BJ (cell line): ENCODE results near the gene PGAP2. TPM values are rescaled to one million over a fixed set of nuclear protein-coding genes. Genes with fewer than 3 reads are reported as not detected.

Experiments
- CTCF ChIA-PET: fragments of 350-600 bp; formaldehyde crosslinking; extraction: SDS; loops from one replicate; lab custom pipeline; 2021; ENCODE audit warnings: antibody characterized with exemption, inconsistent platforms; lab: Yijun Ruan, JAX
- POLR2A ChIA-PET: fragments of 300-600 bp; sonication (Branson Sonifier 250); formaldehyde crosslinking; extraction: SDS; loops from one replicate; lab custom pipeline; 2021; ENCODE audit warnings: antibody characterized with exemption; lab: Charles Lee
- DNase-seq: peaks from one replicate; pipeline ENCODE4 v3.0.0-alpha.2; 2011; ENCODE audit warnings: low read depth
- H3K27me3 ChIP-seq: 2 replicates; pipeline ENCODE4 v1.6.0; 2011; ENCODE audit warnings: low read length; ENCODE audit not compliant: control insufficient read depth, insufficient read depth
- H3K36me3 ChIP-seq: 2 replicates; pipeline ENCODE4 v1.5.1; 2011; ENCODE audit warnings: low read length; ENCODE audit not compliant: control insufficient read depth, insufficient read depth
- H3K4me3 ChIP-seq: 2 replicates; pipeline ENCODE4 v1.5.1; 2011; ENCODE audit warnings: low read depth, mild to moderate bottlenecking, control low read depth, low read length
- CTCF ChIP-seq: IDR thresholded peaks from 2 replicates; pipeline ENCODE4 v1.5.1; 2011; ENCODE audit warnings: low read depth, mild to moderate bottlenecking, control low read depth, inconsistent platforms, low read length, moderate library complexity; ENCODE audit not compliant: insufficient read depth
- polyA plus RNA-seq: library from polyadenylated mRNA; depleted of rRNA; stranded (reverse); fragments of >200 nt; gene quantifications from 2 replicates; pipeline ENCODE4 v1.2.3, GENCODE V29; 2011

Gene PGAP2
- polyA plus RNA-seq, 1 experiment, result 34.9 TPM

- Histone ChIP-seq H3K27me3 (no peaks in the 10 kb centered on the region), H3K4me3 (no peak overlapping the region), H3K36me3 (no peaks in the 10 kb centered on the region)
- DNase-seq, result no peak
- no peak for TF ChIP-seq CTCF
- CTCF ChIA-PET, result interaction anchor here (1.0 to 1.2 kb wide), 2 partner anchors 13 to 204 kb away, joined by 3 read pairs; no protein-coding TSS in a partner anchor
- POLR2A ChIA-PET, result no interaction called here
Observed at GRCh38 chr11:3861683-3862082, 53.3 kb downstream of the PGAP2 start.

GRCh38 chr11:3865388-3866193 is 57.2 kb downstream of the PGAP2 start:
- CTCF ChIA-PET, result interaction anchor here (0.5 to 1.8 kb wide), 3 partner anchors 10 to 11 kb away, joined by 3 to 8 read pairs (median 3); partner anchors contain the start of gene STIM1
- no peak for DNase-seq
- POLR2A ChIA-PET, result no interaction called here

GRCh38 chr11:3866206-3866605 is 57.8 kb downstream of the PGAP2 start:
- Histone ChIP-seq H3K27me3 (no peaks in the 10 kb centered on the region), H3K36me3 (no peaks in the 10 kb centered on the region), H3K4me3 (no peak overlapping the region)
- POLR2A ChIA-PET, result no interaction called here
- no peak for TF ChIP-seq CTCF
- DNase-seq, result no peak
- CTCF ChIA-PET, result interaction anchor here (0.5 to 1.3 kb wide), 2 partner anchors 11 kb away, joined by 3 to 8 read pairs; partner anchors contain the start of gene STIM1

More at GRCh38 chr11:3865388-3866193, 57.2 kb downstream of the PGAP2 start:
- no peaks in the 10 kb centered on the region for H3K36me3 ChIP-seq
- H3K4me3 ChIP-seq, result no peak overlapping the region
- no peaks in the 10 kb centered on the region for H3K27me3 ChIP-seq
- no peak for TF ChIP-seq CTCF

- CTCF ChIA-PET, result interaction anchor here (1.1 to 1.3 kb wide), 2 partner anchors 12 to 206 kb away, joined by 4 to 8 read pairs; partner anchors contain the start of gene STIM1
- POLR2A ChIA-PET, result no interaction called here
- Histone ChIP-seq H3K36me3 (no peaks in the 10 kb centered on the region), H3K4me3 (no peak overlapping the region), H3K27me3 (no peaks in the 10 kb centered on the region)
- TF ChIP-seq CTCF, result no peak
- DNase-seq, result no peak
Observed at GRCh38 chr11:3866836-3867208, 58.5 kb downstream of the PGAP2 start.
